T-helper 17 cell (primary cell): ENCODE results near the gene VPS26C. TPM values are rescaled to one million over a fixed set of nuclear protein-coding genes. Genes with fewer than 3 reads are reported as not detected.

Experiments
- ATAC-seq: fragments of 150-1000 bp; cut with Tn5 transposase; 2 replicates; pipeline ENCODE4 v1.10.0; 2021; ENCODE audit warnings: mild to moderate bottlenecking, moderate library complexity
- DNase-seq, 3 donors: peaks; one replicate each; pipeline versions ENCODE4 v3.0.0 to v3.0.0-alpha.2; 2020 to 2021
- H3K9me3 ChIP-seq: one replicate; pipeline ENCODE4 v1.7.0; 2013; ENCODE audit warnings: low read length, mild to moderate bottlenecking; ENCODE audit not compliant: control insufficient read depth, poor library complexity, severe bottlenecking
- H3K27ac Mint-ChIP-seq: one replicate; pipeline ENCODE4 v1.8.0; 2022; ENCODE audit warnings: mild to moderate bottlenecking, moderate library complexity, mixed read lengths
- H3K27me3 Mint-ChIP-seq: one replicate; pipeline ENCODE4 v1.8.0; 2022; ENCODE audit warnings: mixed read lengths
- H3K36me3 Mint-ChIP-seq: one replicate; pipeline ENCODE4 v1.8.0; 2022; ENCODE audit warnings: low read depth, mixed read lengths
- H3K4me1 Mint-ChIP-seq: one replicate; pipeline ENCODE4 v1.8.0; 2022; ENCODE audit warnings: mild to moderate bottlenecking, mixed read lengths
- H3K4me3 Mint-ChIP-seq: one replicate; pipeline ENCODE4 v1.8.0; 2022; ENCODE audit warnings: mild to moderate bottlenecking, moderate library complexity, mixed read lengths
- total RNA-seq, 4 donors: library from RNA in 2 of 4; stranded (reverse) in 2 of 4; gene quantifications; one replicate each; pipeline ENCODE4 v1.2.3 and lab custom pipeline; 2022 to 2026

The VPS26C gene
- total RNA-seq, 2 donors from 2014 or later = 42.9 to 45.8 TPM

DNA sequence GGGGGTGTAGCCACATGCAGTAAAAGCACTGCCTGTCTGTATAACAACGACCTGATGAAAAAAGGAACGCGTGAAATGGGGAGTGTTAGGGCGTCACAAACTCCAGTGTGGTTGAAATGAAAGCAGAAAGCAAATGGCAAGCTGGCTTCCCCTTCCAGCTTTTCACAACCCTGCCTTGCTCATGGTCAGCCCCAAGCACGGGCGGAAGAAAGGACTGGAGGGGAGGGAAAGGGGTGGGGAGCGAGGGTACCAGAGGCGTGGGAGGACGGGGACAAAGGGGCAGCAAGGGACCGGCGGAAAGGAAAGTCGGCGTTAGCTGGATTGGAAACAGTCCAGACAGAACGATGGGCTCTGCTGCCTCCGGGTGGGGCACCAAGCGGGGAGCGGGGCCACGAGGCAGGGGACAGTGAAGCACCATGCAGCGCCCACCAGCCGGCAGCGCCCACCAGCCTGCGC lies 9.6 kb downstream of the VPS26C start:
- H3K4me1 Mint-ChIP-seq = peaks cover 26% of the 10 kb centered on the region
- peak overlapping the region; percentile 90 for H3K4me3 Mint-ChIP-seq
- no peaks in the 10 kb centered on the region for H3K36me3 Mint-ChIP-seq
- ATAC-seq (peak; percentile 52), DNase-seq (no peak)
- no peaks in the 10 kb centered on the region for H3K27me3 Mint-ChIP-seq
- H3K9me3 ChIP-seq = no peaks in the 10 kb centered on the region
- peak overlapping the region; percentile 91 for H3K27ac Mint-ChIP-seq

DNA sequence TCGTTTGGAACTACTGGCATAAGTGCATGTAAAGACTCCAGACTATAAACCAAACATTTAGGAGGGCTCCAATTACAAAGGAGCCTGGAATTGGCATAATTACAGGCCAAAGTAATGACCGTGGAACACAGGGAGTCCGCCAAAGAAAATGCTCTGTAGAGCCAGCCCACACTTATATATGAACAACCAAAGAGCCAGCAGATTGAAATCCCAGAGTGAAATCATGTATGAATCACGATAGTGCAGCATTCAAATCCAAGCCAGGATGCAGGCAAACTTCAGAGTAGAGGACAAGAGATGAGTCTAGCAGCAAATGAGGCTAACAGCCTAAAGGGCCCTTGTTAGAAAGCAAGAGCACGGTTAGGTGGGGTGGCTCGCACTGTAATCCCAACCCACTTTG lies 13.1 kb downstream of the VPS26C start:
- H3K27me3 Mint-ChIP-seq = no peaks in the 10 kb centered on the region
- DNase-seq = no peak
- H3K36me3 Mint-ChIP-seq = no peaks in the 10 kb centered on the region
- no peaks in the 10 kb centered on the region for H3K9me3 ChIP-seq
- H3K27ac Mint-ChIP-seq = peak overlapping the region; percentile 80
- ATAC-seq = no peak
- peaks cover 36% of the 10 kb centered on the region for H3K4me1 Mint-ChIP-seq
- no peak overlapping the region for H3K4me3 Mint-ChIP-seq

DNA sequence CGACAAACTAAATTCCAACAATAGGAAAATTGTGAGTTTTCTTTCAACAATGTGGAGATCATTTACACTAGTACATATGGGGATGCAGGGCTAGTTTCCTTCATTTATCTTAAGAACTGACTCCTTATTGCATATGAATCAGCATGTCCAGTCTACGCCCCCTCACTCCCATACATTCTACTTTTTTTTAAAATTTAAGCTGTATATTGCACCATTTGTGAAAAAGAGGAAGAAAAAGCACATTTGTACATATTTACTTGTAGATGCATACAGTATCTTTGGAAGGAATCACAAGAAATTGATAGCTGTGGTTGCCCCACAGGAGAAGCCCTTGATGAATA lies 15.9 kb downstream of the VPS26C start:
- H3K4me3 Mint-ChIP-seq = no peak overlapping the region
- H3K9me3 ChIP-seq = no peaks in the 10 kb centered on the region
- H3K36me3 Mint-ChIP-seq = no peaks in the 10 kb centered on the region
- H3K27ac Mint-ChIP-seq = no peak overlapping the region
- ATAC-seq = no peak
- DNase-seq = no peak
- peaks cover 38% of the 10 kb centered on the region for H3K4me1 Mint-ChIP-seq
- H3K27me3 Mint-ChIP-seq = no peaks in the 10 kb centered on the region

DNA sequence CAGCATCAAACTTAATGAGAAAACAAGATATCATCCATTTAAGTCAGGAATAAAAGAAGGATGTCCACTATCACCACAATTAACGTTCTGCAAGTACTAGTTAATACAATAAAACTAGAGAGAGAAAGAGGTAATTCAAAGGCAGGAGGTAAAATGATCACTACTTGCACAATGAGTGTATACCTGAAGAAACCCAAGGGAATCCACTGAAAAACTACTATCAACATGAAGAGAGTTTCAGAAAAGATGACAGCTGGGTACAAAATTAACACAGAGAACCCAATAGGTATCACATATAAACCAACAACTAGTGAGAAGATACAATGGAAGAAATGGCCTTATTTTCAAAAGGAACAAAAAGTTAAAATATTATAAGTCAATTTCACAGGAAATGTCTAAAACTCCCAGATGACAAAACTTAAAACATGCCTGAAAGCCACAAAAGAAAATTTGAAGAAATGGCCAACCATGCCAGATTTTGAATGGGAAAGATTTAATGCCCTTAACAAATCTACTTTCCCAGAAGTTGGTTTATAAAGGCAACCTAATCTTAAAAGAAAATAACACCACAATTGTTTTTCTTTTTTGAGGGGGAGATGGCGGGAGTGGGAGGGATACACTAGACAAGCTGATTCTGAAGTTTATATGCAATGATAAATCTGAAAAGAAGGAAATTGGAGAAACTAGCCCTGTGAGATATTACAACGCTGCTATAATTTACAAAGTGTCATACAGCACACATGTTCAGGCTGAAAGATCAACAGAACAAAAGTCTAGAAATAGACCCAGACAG lies 17.8 kb downstream of the VPS26C start:
- no peaks in the 10 kb centered on the region for H3K9me3 ChIP-seq
- Mint-ChIP-seq H3K27ac (no peak overlapping the region), H3K36me3 (no peaks in the 10 kb centered on the region), H3K27me3 (no peaks in the 10 kb centered on the region), H3K4me1 (peaks cover 53% of the 10 kb centered on the region), H3K4me3 (no peak overlapping the region)
- DNase-seq (no peak), ATAC-seq (no peak)

DNA sequence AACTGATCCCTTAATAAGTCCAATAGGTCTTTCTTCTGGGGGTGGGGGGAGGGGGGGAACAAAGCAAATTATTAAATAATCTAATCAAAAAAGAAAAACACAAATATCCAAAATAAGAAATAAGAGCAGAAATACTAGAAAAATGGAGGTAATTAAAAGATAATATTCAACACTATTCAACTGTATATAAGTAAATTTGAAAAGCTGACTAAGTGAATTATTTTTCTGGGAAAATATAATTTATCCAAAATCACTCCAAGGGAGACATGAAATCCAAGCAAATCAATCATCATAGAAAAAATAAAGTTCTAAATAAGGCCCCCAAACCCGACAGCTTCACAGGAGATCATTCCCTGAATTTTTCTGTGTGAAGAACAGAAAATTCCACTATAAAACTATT lies 18.8 kb downstream of the VPS26C start:
- H3K27me3 Mint-ChIP-seq = no peaks in the 10 kb centered on the region
- no peak for ATAC-seq
- no peak overlapping the region for H3K27ac Mint-ChIP-seq
- DNase-seq = no peak
- H3K4me1 Mint-ChIP-seq = peaks cover 56% of the 10 kb centered on the region
- no peaks in the 10 kb centered on the region for H3K9me3 ChIP-seq
- no peaks in the 10 kb centered on the region for H3K36me3 Mint-ChIP-seq
- no peak overlapping the region for H3K4me3 Mint-ChIP-seq

DNA sequence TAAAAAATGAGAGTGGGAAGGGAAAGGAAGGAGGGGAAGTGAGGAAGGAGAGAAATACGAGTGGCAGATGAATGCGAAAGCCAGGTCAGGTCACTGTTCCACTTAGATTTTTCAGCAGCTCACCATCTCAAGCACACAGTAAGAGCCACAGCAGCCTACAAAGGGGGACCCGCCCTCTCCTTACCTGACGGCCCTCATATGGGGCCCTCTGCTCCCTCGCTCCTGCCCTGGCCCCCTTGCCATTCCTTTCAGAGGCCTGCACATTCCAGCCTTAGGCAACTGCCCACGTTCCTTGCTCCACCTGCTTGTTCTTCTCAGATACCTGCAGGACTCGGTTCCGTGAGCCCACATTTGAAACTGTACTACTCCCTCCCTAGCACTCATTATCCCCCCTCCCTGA lies 22.0 kb downstream of the VPS26C start:
- Mint-ChIP-seq H3K27me3 (no peaks in the 10 kb centered on the region), H3K4me1 (peaks cover 51% of the 10 kb centered on the region), H3K36me3 (peaks cover 2% of the 10 kb centered on the region), H3K27ac (peak overlapping the region; percentile 88), H3K4me3 (peak overlapping the region; percentile 78)
- no peaks in the 10 kb centered on the region for H3K9me3 ChIP-seq
- DNase-seq (no peak), ATAC-seq (no peak)

DNA sequence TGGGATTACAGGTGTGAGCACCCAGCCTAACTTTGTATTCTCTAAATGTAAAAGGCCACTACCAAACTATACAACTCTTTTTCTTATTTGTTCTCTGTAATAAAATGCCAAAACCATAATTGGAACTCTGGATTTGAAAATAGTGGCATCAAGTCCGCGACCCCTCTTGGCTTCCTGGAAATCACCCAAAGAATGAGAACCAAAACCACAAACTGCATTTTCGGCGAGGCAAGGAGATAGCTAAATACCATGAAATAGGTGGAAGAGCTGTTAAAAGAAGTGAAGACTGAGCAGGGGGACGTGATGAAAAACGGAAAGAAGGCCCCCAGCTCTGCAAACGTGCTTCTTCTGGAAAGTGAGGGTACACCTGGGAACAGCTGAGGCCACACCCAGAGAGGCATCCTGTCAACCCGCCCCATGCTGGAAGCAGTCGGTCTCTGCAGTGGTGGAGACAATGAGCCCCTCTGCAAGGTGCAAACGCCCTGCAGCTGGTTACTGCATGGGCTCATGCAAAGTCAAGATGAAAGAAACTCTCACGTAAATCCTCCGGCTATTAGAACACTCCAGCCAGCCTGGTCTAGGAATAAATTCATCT lies 22.5 kb downstream of the VPS26C start:
- H3K27me3 Mint-ChIP-seq = no peaks in the 10 kb centered on the region
- peak overlapping the region; percentile 78 for H3K4me3 Mint-ChIP-seq
- H3K27ac Mint-ChIP-seq = peak overlapping the region; percentile 88
- DNase-seq (no peak), ATAC-seq (peak; percentile 39)
- peaks cover 49% of the 10 kb centered on the region for H3K4me1 Mint-ChIP-seq
- no peaks in the 10 kb centered on the region for H3K9me3 ChIP-seq
- peaks cover 2% of the 10 kb centered on the region for H3K36me3 Mint-ChIP-seq

DNA sequence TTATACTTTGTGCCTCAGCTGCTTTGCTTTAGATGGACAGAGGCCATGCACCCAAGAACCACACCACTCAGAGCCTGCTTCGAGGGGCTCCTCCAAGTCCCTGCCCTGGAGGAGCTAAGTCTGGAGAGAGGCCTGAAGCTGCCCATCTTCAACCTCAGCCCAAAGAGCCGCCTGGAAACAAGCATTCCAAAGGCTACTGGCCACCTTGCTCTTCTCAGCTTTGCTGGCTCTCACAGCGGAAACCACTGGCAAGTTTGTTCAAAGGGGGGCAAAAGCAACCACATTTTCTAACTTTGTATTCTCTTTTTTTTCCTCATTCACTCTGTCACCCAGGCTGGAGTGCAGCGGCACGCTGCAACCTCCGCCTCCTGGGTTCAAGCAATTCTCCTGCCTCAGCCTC lies 23.2 kb downstream of the VPS26C start:
- DNase-seq (no peak), ATAC-seq (no peak)
- H3K27me3 Mint-ChIP-seq = no peaks in the 10 kb centered on the region
- peak overlapping the region; percentile 78 for H3K4me3 Mint-ChIP-seq
- peak overlapping the region; percentile 88 for H3K27ac Mint-ChIP-seq
- peaks cover 2% of the 10 kb centered on the region for H3K36me3 Mint-ChIP-seq
- peaks cover 44% of the 10 kb centered on the region for H3K4me1 Mint-ChIP-seq
- H3K9me3 ChIP-seq = no peaks in the 10 kb centered on the region

DNA sequence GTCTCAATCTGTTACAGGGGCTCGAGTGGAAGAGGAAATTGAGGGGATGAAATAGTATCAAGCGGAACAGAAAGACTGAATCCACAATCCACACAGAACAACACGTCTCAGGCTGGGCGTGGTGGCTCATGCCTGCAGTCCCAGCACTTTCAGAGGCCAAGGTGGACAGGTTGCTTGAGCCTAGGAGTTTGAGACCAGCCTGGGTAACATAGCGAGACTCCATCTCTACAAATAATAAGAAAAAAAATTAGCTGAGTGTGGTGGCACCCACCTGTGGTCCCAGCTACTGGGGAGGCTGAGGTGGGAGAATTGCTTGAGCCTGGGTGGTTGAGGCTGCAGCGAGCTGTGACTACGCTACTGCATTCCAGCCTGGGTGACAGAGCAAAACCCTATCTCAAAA lies 25.7 kb downstream of the VPS26C start:
- H3K9me3 ChIP-seq = no peaks in the 10 kb centered on the region
- ATAC-seq (no peak), DNase-seq (no peak)
- Mint-ChIP-seq H3K27me3 (no peaks in the 10 kb centered on the region), H3K27ac (peak overlapping the region; percentile 45), H3K4me3 (no peak overlapping the region), H3K4me1 (peaks cover 45% of the 10 kb centered on the region), H3K36me3 (peaks cover 2% of the 10 kb centered on the region)

DNA sequence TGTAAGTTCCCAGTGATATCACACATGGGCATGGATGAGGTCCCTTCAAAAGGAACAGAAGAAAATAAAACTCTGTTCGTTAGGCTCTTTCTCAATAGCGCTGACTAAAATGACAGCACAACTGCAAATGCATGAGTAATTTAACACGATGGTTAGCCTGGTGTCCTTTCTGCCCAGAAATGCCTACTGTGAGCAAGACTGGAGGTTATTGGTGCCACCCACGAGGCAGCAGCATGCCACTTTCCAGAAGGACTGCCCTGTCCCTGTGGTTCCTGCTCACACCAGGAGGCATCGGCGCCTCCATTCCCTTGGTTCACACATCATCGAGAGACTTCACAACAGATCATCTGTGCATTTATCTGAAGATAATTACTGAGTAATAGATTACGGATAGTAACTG lies 26.2 kb downstream of the VPS26C start:
- Mint-ChIP-seq H3K27me3 (no peaks in the 10 kb centered on the region), H3K36me3 (peaks cover 2% of the 10 kb centered on the region), H3K4me3 (no peak overlapping the region), H3K27ac (peak overlapping the region; percentile 45), H3K4me1 (peaks cover 43% of the 10 kb centered on the region)
- no peaks in the 10 kb centered on the region for H3K9me3 ChIP-seq
- DNase-seq (no peak), ATAC-seq (no peak)

DNA sequence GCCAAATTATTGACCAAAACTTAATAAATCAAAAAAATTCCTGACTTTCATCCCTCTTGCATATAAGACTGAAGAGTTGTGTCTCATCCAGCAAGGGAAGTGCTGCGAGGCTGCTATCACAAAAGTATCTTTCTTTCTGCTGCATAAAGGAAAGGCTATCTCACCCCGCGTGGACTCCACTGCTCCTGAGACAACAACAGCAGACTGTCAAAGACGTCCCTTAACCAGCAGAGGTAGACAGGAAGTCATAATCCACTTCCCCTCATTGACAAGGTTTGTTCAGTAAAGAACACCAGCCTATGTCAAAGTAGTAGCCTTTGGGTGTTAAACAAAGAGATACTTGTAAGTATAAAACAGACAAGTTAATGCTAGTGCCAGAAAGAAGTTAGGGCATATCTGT lies 29.4 kb downstream of the VPS26C start:
- Mint-ChIP-seq H3K27me3 (no peaks in the 10 kb centered on the region), H3K4me3 (no peak overlapping the region), H3K4me1 (peaks cover 16% of the 10 kb centered on the region), H3K36me3 (peaks cover 2% of the 10 kb centered on the region), H3K27ac (peak overlapping the region; percentile 29)
- no peaks in the 10 kb centered on the region for H3K9me3 ChIP-seq
- DNase-seq = no peak
- peak; percentile 39 for ATAC-seq

DNA sequence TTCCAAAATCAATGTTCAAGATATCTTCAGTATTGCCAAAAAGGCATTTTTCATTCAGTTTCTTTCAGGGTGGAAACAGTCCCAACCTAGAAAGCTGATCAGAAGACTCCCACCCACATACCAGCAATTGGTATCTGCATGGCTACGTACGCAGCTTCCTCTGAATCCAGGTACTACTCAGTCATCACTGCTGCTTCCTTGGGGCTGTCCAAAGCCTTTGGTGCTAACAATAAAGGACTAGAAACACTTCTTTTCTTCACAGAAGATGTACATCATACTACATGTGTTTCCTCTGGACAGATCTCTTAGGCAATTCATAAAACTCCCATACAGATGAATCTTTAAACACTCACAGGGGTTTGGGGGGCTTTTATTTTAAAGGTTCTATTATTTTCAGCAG lies 29.8 kb downstream of the VPS26C start:
- peaks cover 16% of the 10 kb centered on the region for H3K4me1 Mint-ChIP-seq
- no peaks in the 10 kb centered on the region for H3K27me3 Mint-ChIP-seq
- DNase-seq (no peak), ATAC-seq (no peak)
- H3K4me3 Mint-ChIP-seq = no peak overlapping the region
- H3K9me3 ChIP-seq = no peaks in the 10 kb centered on the region
- H3K27ac Mint-ChIP-seq = no peak overlapping the region
- H3K36me3 Mint-ChIP-seq = peaks cover 2% of the 10 kb centered on the region

DNA sequence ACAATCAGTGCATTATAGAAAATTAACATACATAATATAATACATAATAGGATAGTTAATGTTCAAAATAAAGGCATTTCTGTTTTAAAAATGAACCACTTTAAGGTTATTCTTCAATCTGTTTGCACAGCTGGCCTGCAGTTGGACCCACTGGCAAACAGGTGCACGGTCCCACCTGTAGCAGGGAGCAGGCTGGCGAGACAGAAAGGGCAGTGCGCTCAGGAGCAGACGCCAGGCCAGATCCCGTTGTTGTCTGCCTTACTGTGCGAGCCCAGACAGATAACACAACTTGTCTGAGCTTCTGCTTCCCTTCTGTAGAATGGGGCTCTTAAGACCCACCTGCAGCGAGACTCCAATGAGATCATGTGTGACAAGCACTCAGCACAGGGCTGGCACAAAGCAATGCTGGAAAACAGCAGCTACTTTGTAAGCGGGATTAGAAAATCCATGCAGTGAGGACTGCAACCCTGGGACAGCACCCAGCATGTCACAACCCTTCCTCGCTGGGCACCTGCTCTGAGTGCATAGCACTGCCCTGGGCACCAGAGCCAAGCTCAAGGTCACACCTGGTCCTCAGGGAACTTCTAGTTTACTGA lies 33.5 kb downstream of the VPS26C start:
- H3K36me3 Mint-ChIP-seq = peaks cover 6% of the 10 kb centered on the region

More for the DNA sequence above, 33.5 kb downstream of the VPS26C start:
- Mint-ChIP-seq H3K27ac (no peak overlapping the region), H3K4me1 (peaks cover 17% of the 10 kb centered on the region), H3K4me3 (no peak overlapping the region), H3K27me3 (no peaks in the 10 kb centered on the region)
- H3K9me3 ChIP-seq = no peaks in the 10 kb centered on the region
- DNase-seq (no peak), ATAC-seq (no peak)
